CD4-positive, alpha-beta T cell treated with Interleukin-15 for 4 hours (primary cell): ENCODE measurements around the gene CEBPE.
A peak's percentile ranks its signal among the peaks of the same experiment; 100 is the strongest.

Experiments
- DNase-seq: peaks from one replicate; pipeline ENCODE4 v3.0.0-alpha.2; 2020; ENCODE audit warnings: low spot score

Gene CEBPE

GRCh38 chr14:23076785-23077408, 42.2 kb downstream of the CEBPE start:
- peak; percentile 57 for DNase-seq

- DNase-seq: no peak
Observed at GRCh38 chr14:23074906-23075305, 44.1 kb downstream of the CEBPE start.

- no peak for DNase-seq
Observed at GRCh38 chr14:23071921-23072539, 47.0 kb downstream of the CEBPE start.

- peak; percentile 75 for DNase-seq
Observed at GRCh38 chr14:23071244-23071920, 47.7 kb downstream of the CEBPE start.

GRCh38 chr14:23070262-23071129, 48.6 kb downstream of the CEBPE start:
- no peak for DNase-seq

GRCh38 chr14:23069413-23069806, 49.6 kb downstream of the CEBPE start:
- no peak for DNase-seq

- peak; percentile 77 for DNase-seq
Observed at GRCh38 chr14:23068789-23069412, 50.2 kb downstream of the CEBPE start.

- DNase-seq: no peak
Observed at GRCh38 chr14:23067847-23068788, 50.9 kb downstream of the CEBPE start.
